Keratinocyte (primary cell): Measurements from ENCODE around the gene VIPR2. TPM values are rescaled to one million over a fixed set of nuclear protein-coding genes. Genes with fewer than 3 reads are reported as not detected.

Experiments used
- DNase-seq: peaks from one replicate; pipeline ENCODE4 v3.0.0-alpha.2; 2011; ENCODE audit warnings: low read depth, missing footprints, low spot score
- FAIRE-seq: peaks from 2 replicates; lab custom pipeline; 2011; peaks lifted over from hg19 to GRCh38; lab: Jason Lieb, UNC
- H2AFZ ChIP-seq: 2 replicates; pipeline ENCODE4 v1.6.0; 2012; ENCODE audit warnings: low read length, control low read depth, inconsistent platforms; ENCODE audit not compliant: control insufficient read depth
- H3K27ac ChIP-seq: 2 replicates; pipeline ENCODE4 v1.5.1; 2011; ENCODE audit warnings: low read length; ENCODE audit not compliant: control insufficient read depth, insufficient read depth
- H3K27me3 ChIP-seq: 3 replicates; pipeline ENCODE4 v1.6.0; 2011; ENCODE audit warnings: low read length; ENCODE audit not compliant: control insufficient read depth, insufficient read depth; ENCODE audit errors: extremely low read depth
- H3K36me3 ChIP-seq, 2 experiments: 2 replicates in 1 of 2; 3 replicates in 1 of 2; pipeline ENCODE4 v1.5.1; 2011; ENCODE audit warnings: low read length in 2 of 2, mild to moderate bottlenecking in 1 of 2; ENCODE audit not compliant: control insufficient read depth in 2 of 2, insufficient read depth in 2 of 2; ENCODE audit errors: extremely low read depth in 1 of 2
- H3K4me1 ChIP-seq: 3 replicates; pipeline ENCODE4 v1.5.1; 2011; ENCODE audit warnings: low read length; ENCODE audit not compliant: control insufficient read depth, insufficient read depth; ENCODE audit errors: extremely low read depth
- H3K4me2 ChIP-seq: 3 replicates; pipeline ENCODE4 v1.6.0; 2011; ENCODE audit warnings: low read depth, low read length; ENCODE audit not compliant: control insufficient read depth, insufficient read depth; ENCODE audit errors: extremely low read depth
- H3K4me3 ChIP-seq, 3 experiments: fragments of 200-600 bp in 1 of 3; sonication (generic) in 1 of 3; 2 replicates in 2 of 3; 3 replicates in 1 of 3; pipeline ENCODE4 v1.5.1; 2011 to 2016; ENCODE audit warnings: low read length in 3 of 3, mild to moderate bottlenecking in 3 of 3, control low read depth in 2 of 3, inconsistent platforms in 1 of 3, low read depth in 1 of 3, mixed read lengths in 1 of 3, mixed run types in 1 of 3, moderate library complexity in 1 of 3; ENCODE audit not compliant: control insufficient read depth in 2 of 3, insufficient read depth in 2 of 3; ENCODE audit errors: extremely low read depth in 1 of 3
- H3K79me2 ChIP-seq: 2 replicates; pipeline ENCODE4 v1.6.0; 2012; ENCODE audit warnings: low read length; ENCODE audit not compliant: control insufficient read depth, insufficient read depth
- H3K9ac ChIP-seq: 3 replicates; pipeline ENCODE4 v1.6.0; 2011; ENCODE audit warnings: low read length; ENCODE audit not compliant: control insufficient read depth, insufficient read depth; ENCODE audit errors: extremely low read depth
- H3K9me1 ChIP-seq: 3 replicates; pipeline ENCODE4 v1.6.0; 2011; ENCODE audit warnings: low read length; ENCODE audit not compliant: control insufficient read depth, insufficient read depth; ENCODE audit errors: extremely low read depth
- H3K9me3 ChIP-seq: 2 replicates; pipeline ENCODE4 v1.5.1; 2012; ENCODE audit warnings: low read depth, low read length; ENCODE audit not compliant: control insufficient read depth
- H4K20me1 ChIP-seq: 3 replicates; pipeline ENCODE4 v1.6.0; 2011; ENCODE audit warnings: low read length; ENCODE audit not compliant: control insufficient read depth, insufficient read depth; ENCODE audit errors: extremely low read depth
- EZH2 ChIP-seq: IDR thresholded peaks from one replicate; pipeline ENCODE4 v1.6.1; 2012; ENCODE audit warnings: inconsistent platforms, mild to moderate bottlenecking, low read length, moderate library complexity
- dilution Hi-C: fragments of 300-500 bp; cut with MboI; formaldehyde crosslinking; loops from one replicate; pipeline ENCODE4 v1.7.0; 2020; ENCODE audit warnings: low sequenced_read_pairs; ENCODE audit not compliant: extremely low pct_ligation_motif_present
- polyA plus RNA-seq, 5 experiments: library from polyadenylated mRNA; depleted of rRNA in 3 of 5; stranded (reverse) in 3 of 5; stranded (forward) in 1 of 5; unstranded in 1 of 5; fragments of >200 nt; gene quantifications; 1 replicate in 1 of 5; 2 replicates in 3 of 5; 3 replicates in 1 of 5; pipeline versions ENCODE4 v1.2.1 to v1.2.3, GENCODE V29; 2011 to 2012; ENCODE audit warnings: missing spikeins in 2 of 5, low read depth in 1 of 5, low replicate concordance in 1 of 5
- TF ChIP-seq, protein P1 (sequence below), 3 experiments: IDR thresholded peaks in 1 of 3; conservative IDR thresholded peaks in 1 of 3; optimal IDR thresholded peaks in 1 of 3; 2 replicates in 2 of 3; 3 replicates in 1 of 3; pipeline versions ENCODE3 to v1.5.1; 2011; ENCODE audit warnings: low read length in 3 of 3, mild to moderate bottlenecking in 3 of 3, moderate library complexity in 2 of 3, control low read depth in 1 of 3, inconsistent platforms in 1 of 3; ENCODE audit not compliant: insufficient read depth in 2 of 3; ENCODE audit errors: extremely low read depth in 1 of 3

VIPR2 gene
- polyA plus RNA-seq, 1 donor (not counting 4 experiments of a cell fraction or from before 2014, with no cell fraction given), result not detected

DNA sequence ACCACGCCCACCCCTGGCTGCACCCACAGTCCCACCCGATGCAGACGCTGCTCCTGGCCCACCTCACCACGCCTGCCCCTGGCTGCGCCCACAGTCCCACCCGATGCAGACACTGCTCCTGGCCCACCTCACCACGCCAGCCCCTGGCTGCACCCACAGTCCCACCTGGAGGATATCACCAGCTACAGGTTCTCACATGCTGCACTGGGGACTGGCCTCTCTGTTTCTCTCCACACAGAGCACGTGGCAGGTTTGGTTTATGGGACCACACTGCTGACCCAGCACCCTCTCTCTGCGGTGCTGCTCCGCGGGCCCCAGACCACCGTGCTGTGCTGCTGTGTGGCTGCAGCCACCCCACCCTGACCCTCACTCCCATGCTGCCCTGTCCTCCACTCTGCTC is 120.9 kb downstream of the VIPR2 start:
- Histone ChIP-seq H3K4me2 (no peak overlapping the region), H3K79me2 (no peaks in the 10 kb centered on the region), H3K9me1 (no peaks in the 10 kb centered on the region), H3K27ac (no peak overlapping the region), H3K9me3 (peaks cover 9% of the 10 kb centered on the region), H3K36me3 (no peaks in the 10 kb centered on the region), H3K27me3 (no peaks in the 10 kb centered on the region), H3K4me1 (peaks cover 4% of the 10 kb centered on the region), H4K20me1 (no peaks in the 10 kb centered on the region), H2AFZ (no peak overlapping the region), H3K4me3 (no peak overlapping the region), H3K9ac (no peak overlapping the region)
- TF ChIP-seq EZH2, result no peak
- TF ChIP-seq, protein P1, sequence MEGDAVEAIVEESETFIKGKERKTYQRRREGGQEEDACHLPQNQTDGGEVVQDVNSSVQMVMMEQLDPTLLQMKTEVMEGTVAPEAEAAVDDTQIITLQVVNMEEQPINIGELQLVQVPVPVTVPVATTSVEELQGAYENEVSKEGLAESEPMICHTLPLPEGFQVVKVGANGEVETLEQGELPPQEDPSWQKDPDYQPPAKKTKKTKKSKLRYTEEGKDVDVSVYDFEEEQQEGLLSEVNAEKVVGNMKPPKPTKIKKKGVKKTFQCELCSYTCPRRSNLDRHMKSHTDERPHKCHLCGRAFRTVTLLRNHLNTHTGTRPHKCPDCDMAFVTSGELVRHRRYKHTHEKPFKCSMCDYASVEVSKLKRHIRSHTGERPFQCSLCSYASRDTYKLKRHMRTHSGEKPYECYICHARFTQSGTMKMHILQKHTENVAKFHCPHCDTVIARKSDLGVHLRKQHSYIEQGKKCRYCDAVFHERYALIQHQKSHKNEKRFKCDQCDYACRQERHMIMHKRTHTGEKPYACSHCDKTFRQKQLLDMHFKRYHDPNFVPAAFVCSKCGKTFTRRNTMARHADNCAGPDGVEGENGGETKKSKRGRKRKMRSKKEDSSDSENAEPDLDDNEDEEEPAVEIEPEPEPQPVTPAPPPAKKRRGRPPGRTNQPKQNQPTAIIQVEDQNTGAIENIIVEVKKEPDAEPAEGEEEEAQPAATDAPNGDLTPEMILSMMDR (optimal IDR thresholded peaks at IDR 0.05 in 1 of 3, IDR thresholded peaks at IDR 0.05 in 1 of 3, conservative IDR thresholded peaks at IDR 0.05 in 1 of 3; ENCODE audit: extremely low read depth in 1 of 3, insufficient read depth in 2 of 3, low read length in 3 of 3), result no peak
- dilution Hi-C loops, result no loop called here
- FAIRE-seq (no peak), DNase-seq (no peak)

DNA sequence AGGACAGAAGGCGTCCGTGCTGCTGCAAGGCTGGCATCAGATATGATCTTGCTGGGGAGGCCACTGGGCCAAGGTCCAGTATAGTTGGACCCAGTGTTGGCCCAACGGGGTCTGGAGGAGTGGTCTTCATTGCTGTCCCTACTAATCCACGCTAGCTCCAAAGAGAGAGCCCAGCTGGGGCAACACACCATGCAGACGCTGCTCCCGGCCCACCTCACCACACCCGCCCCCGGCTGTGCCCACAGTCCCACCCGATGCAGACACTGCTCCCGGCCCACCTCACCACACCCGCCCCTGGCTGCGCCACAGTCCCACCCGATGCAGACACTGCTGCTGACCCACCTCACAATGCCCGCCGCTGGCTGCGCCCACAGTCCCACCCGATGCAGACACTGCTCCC is 121.5 kb downstream of the VIPR2 start:
- DNase-seq, result no peak
- Histone ChIP-seq H3K9me3 (peaks cover 9% of the 10 kb centered on the region), H3K27ac (no peak overlapping the region), H3K36me3 (no peaks in the 10 kb centered on the region), H3K79me2 (no peaks in the 10 kb centered on the region), H3K4me3 (no peak overlapping the region), H2AFZ (no peak overlapping the region), H3K4me1 (peaks cover 4% of the 10 kb centered on the region), H3K27me3 (no peaks in the 10 kb centered on the region), H3K9ac (no peak overlapping the region), H3K9me1 (no peaks in the 10 kb centered on the region), H3K4me2 (no peak overlapping the region), H4K20me1 (no peaks in the 10 kb centered on the region)
- FAIRE-seq, result no peak
- dilution Hi-C loops, result no loop called here
- TF ChIP-seq, protein P1 (optimal IDR thresholded peaks at IDR 0.05 in 1 of 3, IDR thresholded peaks at IDR 0.05 in 1 of 3, conservative IDR thresholded peaks at IDR 0.05 in 1 of 3; ENCODE audit: extremely low read depth in 1 of 3, insufficient read depth in 2 of 3, low read length in 3 of 3), result no peak
- no peak for TF ChIP-seq EZH2
